ENCODE data around the gene PAX5.

PAX5 gene

DNA sequence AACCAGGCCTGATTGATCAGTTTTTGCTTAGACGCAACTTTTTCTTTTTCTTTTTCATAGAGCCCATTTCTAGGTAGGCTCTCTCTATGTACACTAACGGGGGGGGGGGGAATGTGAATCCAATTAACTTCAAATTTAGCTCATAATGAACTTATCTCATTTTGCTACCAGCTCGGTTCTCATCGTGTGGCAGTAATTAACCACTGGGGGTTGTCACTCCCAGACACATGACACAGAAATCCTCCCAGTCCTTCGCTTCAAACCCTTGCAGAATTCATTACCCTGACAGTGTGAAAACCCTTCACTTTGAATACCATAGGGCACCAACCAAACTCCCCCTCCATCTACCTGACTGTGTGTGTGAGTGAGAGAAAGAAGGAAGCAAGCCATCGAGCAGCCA lies 144.2 kb downstream of the PAX5 start:
- TF ChIP-seq TCF12 (IDR thresholded peaks at IDR 0.05; ENCODE audit: low read depth) (no peak), CREB1 (IDR thresholded peaks at IDR 0.05; ENCODE audit: low read depth) (no peak), YY1 (IDR thresholded peaks at IDR 0.05; ENCODE audit: low read depth) (no peak), NFIC (IDR thresholded peaks at IDR 0.05) (no peak), RAD21 (IDR thresholded peaks at IDR 0.05; ENCODE audit: low read depth) (no peak), CEBPB (IDR thresholded peaks at IDR 0.05) (no peak), TAF1 (IDR thresholded peaks at IDR 0.05; ENCODE audit: low read depth) (no peak), ZBTB7A (IDR thresholded peaks at IDR 0.05; ENCODE audit: low read depth) (no peak), EGR1 (IDR thresholded peaks at IDR 0.05) (no peak), EP300 (IDR thresholded peaks at IDR 0.05; ENCODE audit: borderline replicate concordance) (no peak), FOXM1 (IDR thresholded peaks at IDR 0.05; ENCODE audit: borderline replicate concordance, low read depth) (no peak), TEAD4 (IDR thresholded peaks at IDR 0.05) (no peak)
- TF ChIP-seq, protein P1, sequence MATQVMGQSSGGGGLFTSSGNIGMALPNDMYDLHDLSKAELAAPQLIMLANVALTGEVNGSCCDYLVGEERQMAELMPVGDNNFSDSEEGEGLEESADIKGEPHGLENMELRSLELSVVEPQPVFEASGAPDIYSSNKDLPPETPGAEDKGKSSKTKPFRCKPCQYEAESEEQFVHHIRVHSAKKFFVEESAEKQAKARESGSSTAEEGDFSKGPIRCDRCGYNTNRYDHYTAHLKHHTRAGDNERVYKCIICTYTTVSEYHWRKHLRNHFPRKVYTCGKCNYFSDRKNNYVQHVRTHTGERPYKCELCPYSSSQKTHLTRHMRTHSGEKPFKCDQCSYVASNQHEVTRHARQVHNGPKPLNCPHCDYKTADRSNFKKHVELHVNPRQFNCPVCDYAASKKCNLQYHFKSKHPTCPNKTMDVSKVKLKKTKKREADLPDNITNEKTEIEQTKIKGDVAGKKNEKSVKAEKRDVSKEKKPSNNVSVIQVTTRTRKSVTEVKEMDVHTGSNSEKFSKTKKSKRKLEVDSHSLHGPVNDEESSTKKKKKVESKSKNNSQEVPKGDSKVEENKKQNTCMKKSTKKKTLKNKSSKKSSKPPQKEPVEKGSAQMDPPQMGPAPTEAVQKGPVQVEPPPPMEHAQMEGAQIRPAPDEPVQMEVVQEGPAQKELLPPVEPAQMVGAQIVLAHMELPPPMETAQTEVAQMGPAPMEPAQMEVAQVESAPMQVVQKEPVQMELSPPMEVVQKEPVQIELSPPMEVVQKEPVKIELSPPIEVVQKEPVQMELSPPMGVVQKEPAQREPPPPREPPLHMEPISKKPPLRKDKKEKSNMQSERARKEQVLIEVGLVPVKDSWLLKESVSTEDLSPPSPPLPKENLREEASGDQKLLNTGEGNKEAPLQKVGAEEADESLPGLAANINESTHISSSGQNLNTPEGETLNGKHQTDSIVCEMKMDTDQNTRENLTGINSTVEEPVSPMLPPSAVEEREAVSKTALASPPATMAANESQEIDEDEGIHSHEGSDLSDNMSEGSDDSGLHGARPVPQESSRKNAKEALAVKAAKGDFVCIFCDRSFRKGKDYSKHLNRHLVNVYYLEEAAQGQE (IDR thresholded peaks at IDR 0.05; ENCODE audit: low read depth): no peak
- TF ChIP-seq, protein P2, sequence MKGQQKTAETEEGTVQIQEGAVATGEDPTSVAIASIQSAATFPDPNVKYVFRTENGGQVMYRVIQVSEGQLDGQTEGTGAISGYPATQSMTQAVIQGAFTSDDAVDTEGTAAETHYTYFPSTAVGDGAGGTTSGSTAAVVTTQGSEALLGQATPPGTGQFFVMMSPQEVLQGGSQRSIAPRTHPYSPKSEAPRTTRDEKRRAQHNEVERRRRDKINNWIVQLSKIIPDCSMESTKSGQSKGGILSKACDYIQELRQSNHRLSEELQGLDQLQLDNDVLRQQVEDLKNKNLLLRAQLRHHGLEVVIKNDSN (IDR thresholded peaks at IDR 0.05): no peak
- TF ChIP-seq, protein P3, sequence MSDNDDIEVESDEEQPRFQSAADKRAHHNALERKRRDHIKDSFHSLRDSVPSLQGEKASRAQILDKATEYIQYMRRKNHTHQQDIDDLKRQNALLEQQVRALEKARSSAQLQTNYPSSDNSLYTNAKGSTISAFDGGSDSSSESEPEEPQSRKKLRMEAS (IDR thresholded peaks at IDR 0.05): no peak

DNA sequence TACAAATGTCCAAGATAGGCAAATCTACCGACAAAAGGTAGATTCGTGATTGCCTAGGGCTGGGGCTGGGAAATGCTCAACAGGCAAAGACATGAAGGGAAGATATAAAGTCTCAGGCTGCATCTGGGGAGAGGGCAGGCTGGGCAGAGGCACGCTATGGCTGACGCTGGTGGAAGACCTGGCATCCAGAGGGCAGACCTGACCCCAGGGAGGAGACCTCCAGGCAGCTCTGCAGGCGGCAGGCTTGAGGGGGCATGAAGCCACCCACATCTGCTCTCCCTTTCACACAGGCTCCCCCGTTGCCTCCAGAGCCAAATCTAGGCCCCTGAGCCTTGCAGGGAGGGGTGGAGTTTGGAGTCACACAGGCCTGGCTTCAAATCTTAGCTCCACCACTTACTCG lies 145.5 kb downstream of the PAX5 start:
- TF ChIP-seq EGR1 (IDR thresholded peaks at IDR 0.05) (no peak), RAD21 (IDR thresholded peaks at IDR 0.05; ENCODE audit: low read depth) (no peak), ZBTB7A (IDR thresholded peaks at IDR 0.05; ENCODE audit: low read depth) (no peak), TAF1 (IDR thresholded peaks at IDR 0.05; ENCODE audit: low read depth) (no peak), CEBPB (IDR thresholded peaks at IDR 0.05) (no peak), TCF12 (IDR thresholded peaks at IDR 0.05; ENCODE audit: low read depth) (no peak), EP300 (IDR thresholded peaks at IDR 0.05; ENCODE audit: borderline replicate concordance) (no peak), TEAD4 (IDR thresholded peaks at IDR 0.05) (no peak), NFIC (IDR thresholded peaks at IDR 0.05) (no peak), FOXM1 (IDR thresholded peaks at IDR 0.05; ENCODE audit: borderline replicate concordance, low read depth) (no peak), CREB1 (IDR thresholded peaks at IDR 0.05; ENCODE audit: low read depth) (no peak), YY1 (IDR thresholded peaks at IDR 0.05; ENCODE audit: low read depth) (no peak)
- TF ChIP-seq, protein P3 (IDR thresholded peaks at IDR 0.05): no peak
- TF ChIP-seq, protein P2 (IDR thresholded peaks at IDR 0.05): no peak
- TF ChIP-seq, protein P1 (IDR thresholded peaks at IDR 0.05; ENCODE audit: low read depth): no peak

DNA sequence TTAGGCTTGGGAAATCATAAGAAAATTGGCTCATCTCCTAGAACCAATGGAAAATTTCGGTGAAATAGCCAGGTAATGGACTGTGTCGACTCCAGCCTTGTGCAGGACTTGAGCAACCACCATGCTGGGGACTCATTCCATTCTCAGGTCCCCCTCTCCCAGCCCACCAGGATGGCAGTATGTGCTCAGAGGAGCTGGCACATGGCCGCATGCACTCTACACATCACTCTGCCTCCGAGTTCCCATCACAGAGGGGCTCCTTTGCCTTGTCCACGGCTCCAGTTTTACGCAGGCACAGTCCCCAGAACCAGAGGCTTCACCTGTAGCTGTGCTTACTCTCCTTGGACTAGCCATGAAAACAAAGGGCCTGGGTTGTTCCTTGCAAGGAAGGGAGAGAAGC lies 149.3 kb downstream of the PAX5 start:
- TF ChIP-seq CREB1 (IDR thresholded peaks at IDR 0.05; ENCODE audit: low read depth) (no peak), TAF1 (IDR thresholded peaks at IDR 0.05; ENCODE audit: low read depth) (no peak), CEBPB (IDR thresholded peaks at IDR 0.05) (no peak), EP300 (IDR thresholded peaks at IDR 0.05; ENCODE audit: borderline replicate concordance) (no peak), TCF12 (IDR thresholded peaks at IDR 0.05; ENCODE audit: low read depth) (no peak), EGR1 (IDR thresholded peaks at IDR 0.05) (no peak), TEAD4 (IDR thresholded peaks at IDR 0.05) (no peak), RAD21 (IDR thresholded peaks at IDR 0.05; ENCODE audit: low read depth) (no peak), ZBTB7A (IDR thresholded peaks at IDR 0.05; ENCODE audit: low read depth) (no peak)
- TF ChIP-seq, protein P2 (IDR thresholded peaks at IDR 0.05): no peak
- TF ChIP-seq, protein P3 (IDR thresholded peaks at IDR 0.05): no peak
- TF ChIP-seq, protein P1 (IDR thresholded peaks at IDR 0.05; ENCODE audit: low read depth): no peak

DNA sequence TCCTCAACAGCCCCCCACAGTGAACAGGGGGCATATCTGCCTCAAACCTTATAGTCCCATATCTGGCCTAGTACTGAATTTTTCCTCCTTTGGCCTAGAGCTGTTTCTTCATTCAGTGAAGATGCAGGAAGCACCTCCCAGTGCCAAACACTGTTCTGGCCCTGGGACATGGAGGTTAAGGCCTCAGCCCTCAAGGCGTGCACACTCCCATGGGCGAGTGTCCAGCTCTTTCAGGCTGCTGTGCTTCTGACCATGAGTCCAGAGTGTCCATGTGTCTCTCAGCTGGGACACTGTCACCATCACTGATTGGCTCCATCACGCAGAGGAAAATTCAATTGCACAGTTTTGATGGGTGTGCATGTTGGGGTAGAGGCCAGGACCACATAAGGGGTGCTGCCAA lies 151.5 kb downstream of the PAX5 start:
- TF ChIP-seq EGR1 (IDR thresholded peaks at IDR 0.05) (no peak), NFIC (IDR thresholded peaks at IDR 0.05) (no peak), TCF12 (IDR thresholded peaks at IDR 0.05; ENCODE audit: low read depth) (no peak), TAF1 (IDR thresholded peaks at IDR 0.05; ENCODE audit: low read depth) (no peak), RAD21 (IDR thresholded peaks at IDR 0.05; ENCODE audit: low read depth) (no peak), CREB1 (IDR thresholded peaks at IDR 0.05; ENCODE audit: low read depth) (no peak), CEBPB (IDR thresholded peaks at IDR 0.05) (no peak), FOXM1 (IDR thresholded peaks at IDR 0.05; ENCODE audit: borderline replicate concordance, low read depth) (no peak), YY1 (IDR thresholded peaks at IDR 0.05; ENCODE audit: low read depth) (no peak), TEAD4 (IDR thresholded peaks at IDR 0.05) (no peak), ZBTB7A (IDR thresholded peaks at IDR 0.05; ENCODE audit: low read depth) (no peak), EP300 (IDR thresholded peaks at IDR 0.05; ENCODE audit: borderline replicate concordance) (no peak)
- TF ChIP-seq, protein P1 (IDR thresholded peaks at IDR 0.05; ENCODE audit: low read depth): no peak
- TF ChIP-seq, protein P3 (IDR thresholded peaks at IDR 0.05): no peak
- TF ChIP-seq, protein P2 (IDR thresholded peaks at IDR 0.05): no peak
